Left cardiac atrium (tissue), 4 donors: Measurements from ENCODE around the gene TTC39B. TPM values are rescaled to one million over a fixed set of nuclear protein-coding genes. Genes with fewer than 3 reads are reported as not detected.

Experiments
- ATAC-seq, 2 donors: fragments of 200-7000 bp; cut with Tn5 transposase; one replicate each; pipeline ENCODE4 v1.9.1; 2020; ENCODE audit warnings: mild to moderate bottlenecking in 2 of 2, moderate library complexity in 2 of 2
- DNase-seq: peaks from one replicate; pipeline ENCODE4 v3.0.0-alpha.2; 2020
- intact Hi-C, 2 donors: fragments of 100-400 bp; cut with DNase I; formaldehyde crosslinking; loops; one replicate each; pipeline versions ENCODE4 v1.14.1 to v1.15.1; 2022 to 2023
- total RNA-seq, 2 donors: library from RNA; stranded (reverse); fragmentation: NEBNext Ultra II Directional; extraction: Animal tissue kit (Norgen Biotek cat#: 25700); gene quantifications; one replicate each; pipeline ENCODE4 v1.2.1, GENCODE V29; 2021
- donor health status: DM: no; HTN: yes; CAD: no.
- donor health status: DM: no; HTN: yes; CAD: no; lungs with severe emphysema.
- donor health status: DM: yes; HTN: yes; CAD: no.
- donor health status: Dilated cardiomyopathy.

TTC39B gene
- total RNA-seq, 2 donors from 2014 or later: 2.9 to 4.8 TPM

DNA sequence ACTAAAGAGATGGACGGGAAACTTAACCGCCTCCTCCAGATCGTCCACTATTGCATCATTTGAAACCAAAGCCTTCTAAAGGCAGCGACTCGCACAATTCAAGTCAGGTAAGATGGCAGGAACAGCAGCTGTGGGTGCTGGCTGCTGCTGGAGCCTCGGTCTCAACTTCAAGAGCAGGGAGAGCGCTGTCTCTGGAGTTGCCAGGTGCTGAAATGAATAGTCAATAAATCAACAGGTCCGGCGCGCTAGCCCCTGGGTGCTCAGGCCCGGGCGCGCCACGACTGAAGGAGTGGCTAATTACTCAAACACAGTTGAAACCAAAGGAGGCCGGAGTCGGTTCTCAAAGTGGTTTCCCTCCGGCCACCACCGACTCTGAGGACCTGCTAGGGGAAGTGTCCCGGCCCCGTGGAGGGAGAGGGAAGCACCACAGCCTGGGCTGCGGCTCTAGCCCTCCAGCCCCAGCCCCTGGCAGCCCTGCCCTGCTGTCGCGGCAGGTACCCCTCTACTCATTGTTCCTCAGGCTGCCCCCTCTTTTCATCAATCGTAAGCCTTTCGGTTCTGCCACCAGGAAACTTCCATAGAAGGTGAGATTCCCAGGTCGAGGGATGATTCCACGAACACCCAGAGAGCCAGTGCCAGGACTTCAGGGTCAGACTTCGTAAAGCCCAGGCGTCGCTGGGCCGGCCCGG, 804 bp downstream of the TTC39B start:
- ATAC-seq: peak; percentile 28 to 59
- peak; percentile 53 for DNase-seq
- intact Hi-C loops: loop anchor here in 1 of 2 donors (5.0 kb wide), 1 partner anchor 116 kb away; the partner anchor contains the start of gene SNAPC3

DNA sequence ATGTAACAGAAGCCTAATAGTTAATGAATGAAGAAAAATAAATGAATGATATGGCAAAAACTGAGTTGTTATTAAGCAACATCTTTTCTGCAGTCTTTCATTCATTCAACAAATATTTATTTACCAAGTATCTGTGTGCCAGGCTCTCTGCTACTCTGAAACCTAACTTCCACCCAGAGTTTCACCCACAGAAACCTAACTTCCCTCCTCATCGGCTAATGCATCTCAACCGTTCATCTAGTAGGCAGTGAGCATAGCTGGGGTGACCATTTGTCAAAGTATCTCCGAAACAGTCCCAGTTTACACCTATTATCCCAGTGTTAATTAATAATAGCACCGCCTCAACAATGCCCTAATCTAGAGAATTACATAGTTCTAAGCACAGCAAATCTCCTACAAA, 1.5 kb downstream of the TTC39B start:
- intact Hi-C loops: loop anchor here in 1 of 2 donors (5.0 kb wide), 1 partner anchor 117 kb away; the partner anchor contains the start of gene SNAPC3
- DNase-seq: no peak
- no peak for ATAC-seq

DNA sequence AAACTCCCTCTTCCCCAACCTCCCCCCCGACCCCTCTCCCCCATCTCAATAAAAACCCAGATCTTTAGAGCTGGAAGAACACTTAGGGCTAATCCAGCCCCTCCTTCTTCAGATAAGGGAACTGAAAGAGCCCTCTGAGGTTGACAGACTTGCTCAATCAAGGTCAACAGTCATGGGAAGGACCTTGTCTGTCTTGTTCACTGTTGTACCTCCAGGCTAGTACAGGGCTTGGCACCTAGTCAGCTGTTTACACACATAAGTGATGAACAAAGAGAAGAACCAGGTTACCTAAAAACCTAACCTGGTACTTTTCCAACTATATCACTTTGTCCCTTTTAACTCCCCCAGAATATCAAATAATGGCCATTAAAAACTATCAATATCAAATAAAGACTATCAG, 2.4 kb downstream of the TTC39B start:
- intact Hi-C loops: loop anchor here in 1 of 2 donors (5.0 kb wide), 1 partner anchor 118 kb away; the partner anchor contains the start of gene SNAPC3
- DNase-seq: no peak

DNA sequence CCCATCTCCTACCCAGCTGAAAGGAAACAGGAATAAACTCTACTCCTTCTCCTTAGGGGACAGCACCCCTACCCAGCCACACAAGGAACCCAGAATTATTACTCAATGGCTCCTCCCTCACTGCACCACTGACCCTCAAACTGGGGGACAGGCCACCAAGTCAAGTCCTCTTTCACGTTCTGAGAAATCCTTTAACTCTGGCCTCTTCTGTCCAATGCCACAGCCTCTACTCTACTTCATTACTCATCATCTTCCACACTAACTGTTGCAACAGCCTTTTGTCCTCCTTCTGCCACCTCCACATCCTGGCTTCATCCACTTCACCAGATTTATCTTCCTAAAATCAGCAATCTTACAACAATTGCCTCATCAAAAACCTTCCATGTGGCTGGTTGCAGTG, 6.8 kb downstream of the TTC39B start:
- ATAC-seq (no peak), DNase-seq (no peak)
- intact Hi-C loops: no loop called here

More for the DNA sequence above, 2.4 kb downstream of the TTC39B start:
- ATAC-seq: no peak

GRCh38 chr9:15299374-15299939, 7.6 kb downstream of the TTC39B start:
- intact Hi-C loops: no loop called here
- DNase-seq (no peak), ATAC-seq (peak in 1 of 2 donors; percentile 17)

- no peak for DNase-seq
- intact Hi-C loops: no loop called here
- no peak for ATAC-seq
These were observed 8.7 kb downstream of the TTC39B start for GRCh38 chr9:15298362-15298761.

GRCh38 chr9:15295761-15296405, 11.1 kb downstream of the TTC39B start:
- intact Hi-C loops: no loop called here
- DNase-seq (no peak), ATAC-seq (peak; percentile 53 to 67)

- ATAC-seq (no peak), DNase-seq (no peak)
- intact Hi-C loops: no loop called here
These were observed 12.4 kb downstream of the TTC39B start for GRCh38 chr9:15294604-15295003.

- no peak for ATAC-seq
- intact Hi-C loops: no loop called here
- DNase-seq: no peak
These were observed 13.2 kb downstream of the TTC39B start for GRCh38 chr9:15293804-15294316.

DNA sequence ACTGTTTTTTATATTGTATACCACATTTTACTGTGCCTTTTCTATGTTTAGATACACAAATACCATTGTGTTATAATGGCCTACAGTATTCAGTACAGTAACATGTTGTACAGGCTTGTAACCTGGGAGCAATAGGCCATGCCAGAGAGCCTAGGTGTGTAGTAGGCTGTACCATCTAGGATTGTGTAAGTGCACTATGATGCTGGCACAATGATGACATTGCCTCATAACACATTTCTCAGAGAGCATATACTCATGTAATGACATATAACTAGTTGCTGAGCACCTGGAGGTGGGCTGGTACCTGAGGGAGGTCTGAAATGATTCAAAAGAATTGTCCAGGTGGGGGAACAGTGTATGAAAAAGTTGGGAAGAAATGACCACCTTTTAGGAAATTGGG, 13.9 kb downstream of the TTC39B start:
- DNase-seq: no peak
- no peak for ATAC-seq
- intact Hi-C loops: no loop called here

DNA sequence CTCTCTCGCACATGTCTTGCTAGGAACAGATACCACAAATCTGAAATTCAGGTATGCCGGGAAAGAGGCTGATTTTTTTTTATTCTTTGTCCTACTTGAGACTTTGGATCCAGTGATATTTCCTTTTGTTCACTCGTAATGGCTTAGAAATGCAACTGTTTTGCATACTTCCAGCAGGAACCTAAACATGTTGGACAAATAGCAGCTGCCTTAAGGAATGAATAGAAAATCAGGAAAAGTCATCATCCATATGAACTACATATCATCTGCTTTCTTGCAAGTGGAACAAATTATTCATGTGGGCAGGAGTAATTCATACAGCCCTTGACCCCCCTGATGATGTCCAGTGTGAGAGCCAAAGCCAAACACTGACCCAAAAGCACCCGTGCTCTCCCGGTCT, 17.4 kb downstream of the TTC39B start:
- ATAC-seq: no peak
- DNase-seq: no peak
- intact Hi-C loops: no loop called here

GRCh38 chr9:15287309-15287708, 19.7 kb downstream of the TTC39B start:
- ATAC-seq (no peak), DNase-seq (no peak)
- intact Hi-C loops: no loop called here

GRCh38 chr9:15286161-15286821, 20.7 kb downstream of the TTC39B start:
- ATAC-seq (no peak), DNase-seq (no peak)
- intact Hi-C loops: no loop called here

DNA sequence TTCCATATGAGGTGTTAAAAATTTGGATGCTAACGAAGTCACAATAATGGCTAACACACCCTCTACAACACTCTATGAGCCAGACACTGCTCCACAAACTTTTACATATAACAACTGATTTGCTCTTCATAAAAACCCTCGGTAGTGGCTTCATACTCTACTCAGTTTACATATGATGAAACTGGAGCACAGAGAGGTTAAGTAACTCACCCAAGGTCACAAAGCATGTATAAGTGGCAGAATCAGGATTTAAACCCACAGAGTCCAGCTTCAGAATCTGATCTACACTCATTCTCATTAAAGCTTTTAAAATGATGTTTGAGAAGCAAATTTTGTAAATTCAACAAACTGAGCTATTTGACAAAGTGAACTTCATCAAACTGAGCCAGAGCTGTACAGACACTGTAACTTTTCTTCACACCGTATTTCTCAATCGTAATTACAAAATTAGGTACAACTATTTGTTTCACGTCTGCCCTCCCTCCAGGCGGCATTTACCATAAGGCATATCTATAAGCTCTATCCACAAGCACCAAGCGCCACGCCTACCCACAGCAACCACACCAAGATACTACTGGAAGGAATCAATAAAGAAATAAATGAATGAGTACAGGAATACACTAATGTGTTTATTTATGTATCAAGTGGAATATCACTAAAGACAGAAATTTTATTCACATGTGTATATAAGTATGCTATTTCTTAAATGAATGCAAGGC, 24.3 kb downstream of the TTC39B start:
- intact Hi-C loops: no loop called here
- DNase-seq (no peak), ATAC-seq (no peak)

- intact Hi-C loops: no loop called here
- DNase-seq (no peak), ATAC-seq (no peak)
These were observed 26.4 kb downstream of the TTC39B start for GRCh38 chr9:15280647-15281046.

DNA sequence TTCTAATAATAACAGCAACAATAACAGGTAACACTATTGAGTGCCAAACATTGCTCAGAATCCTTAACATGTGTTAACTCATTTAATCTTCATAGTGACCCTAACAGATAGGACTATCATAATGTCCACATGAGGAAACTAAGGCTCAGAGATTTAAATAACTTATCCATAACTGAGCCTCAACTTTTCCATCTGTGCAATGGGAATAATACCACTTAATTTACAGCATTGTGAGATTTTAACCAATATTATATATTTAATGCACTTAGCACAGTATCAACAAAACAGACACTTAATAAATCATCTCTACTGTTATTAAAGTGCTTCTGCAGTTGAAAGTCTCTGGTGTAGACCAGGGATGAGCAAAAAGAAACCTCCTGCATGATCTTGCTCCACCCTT, 28.2 kb downstream of the TTC39B start:
- ATAC-seq: no peak
- DNase-seq: no peak

DNA sequence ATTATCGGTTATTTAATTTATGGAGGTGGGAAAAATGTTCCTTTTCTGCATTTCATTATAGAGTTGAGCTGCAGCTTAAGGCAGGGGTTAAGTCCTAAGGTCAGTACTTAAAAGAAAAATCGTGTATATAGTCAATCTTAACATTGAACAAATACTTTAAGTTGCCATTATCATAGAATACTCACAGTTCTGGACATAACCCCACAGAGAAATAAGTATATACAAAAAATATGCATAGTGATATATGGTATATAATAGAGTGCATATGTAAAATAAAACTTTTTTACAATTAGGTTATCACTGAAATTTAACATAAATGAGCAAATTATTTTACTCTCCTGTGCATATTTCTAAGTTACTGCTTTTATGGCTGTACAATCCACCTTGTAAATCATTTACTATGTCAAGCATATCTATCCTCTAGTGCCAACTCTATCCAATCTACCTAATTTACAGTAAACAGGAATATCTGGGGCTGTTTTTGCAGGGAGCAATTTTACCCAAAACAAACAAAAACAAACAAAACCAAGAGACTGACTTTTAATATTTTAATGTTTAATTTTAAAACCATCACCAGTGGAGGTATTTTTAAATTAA, 28.8 kb downstream of the TTC39B start:
- DNase-seq (no peak), ATAC-seq (no peak)
- intact Hi-C loops: loop anchor here in 1 of 2 donors (5.0 to 10.0 kb wide), 2 partner anchors 147 to 334 kb away; partner anchors contain the start of gene SNAPC3

More for the DNA sequence above, 28.2 kb downstream of the TTC39B start:
- intact Hi-C loops: loop anchor here in 1 of 2 donors (5.0 to 10.0 kb wide), 2 partner anchors 146 to 333 kb away; partner anchors contain the start of gene SNAPC3

GRCh38 chr9:15277400-15278090, 29.5 kb downstream of the TTC39B start:
- ATAC-seq: peak; percentile 31 to 53
- intact Hi-C loops: loop anchor here in 1 of 2 donors (5.0 to 10.0 kb wide), 2 partner anchors 147 to 335 kb away; partner anchors contain the start of gene SNAPC3
- no peak for DNase-seq
